H1 (cell line): ENCODE data around the gene ZNF652. TPM values are rescaled to one million over a fixed set of nuclear protein-coding genes. Genes with fewer than 3 reads are reported as not detected.

ENCODE experiments used
- BACH1 ChIP-seq: IDR thresholded peaks from 2 replicates; pipeline ENCODE4 v1.6.1; 2012; ENCODE audit warnings: low read length, improper control_type of control experiment
- BCL11A ChIP-seq, 2 experiments: IDR thresholded peaks; one replicate each; pipeline ENCODE4 v1.6.1; 2011; ENCODE audit warnings: low read depth in 2 of 2, low read length in 2 of 2, mild to moderate bottlenecking in 2 of 2
- GTF2F1 ChIP-seq: IDR thresholded peaks from 2 replicates; pipeline ENCODE4 v1.6.1; 2012; ENCODE audit warnings: low read depth, low read length, improper control_type of control experiment, borderline replicate concordance
- JUN ChIP-seq: IDR thresholded peaks from 2 replicates; pipeline ENCODE4 v1.6.1; 2011; ENCODE audit warnings: low read depth, mild to moderate bottlenecking, improper control_type of control experiment, low read length
- NANOG ChIP-seq: IDR thresholded peaks from 2 replicates; pipeline ENCODE4 v1.6.1; 2011; ENCODE audit warnings: low read length, low read depth, mild to moderate bottlenecking, inconsistent platforms; ENCODE audit not compliant: insufficient read depth, poor library complexity, severe bottlenecking
- SP4 ChIP-seq: IDR thresholded peaks from 2 replicates; pipeline ENCODE4 v1.6.1; 2012; ENCODE audit warnings: low read length, inconsistent platforms
- SUZ12 ChIP-seq: fragments of 200-600 bp; sonication (generic); IDR thresholded peaks from 2 replicates; pipeline ENCODE4 v1.6.1; 2012; ENCODE audit warnings: mild to moderate bottlenecking, inconsistent platforms, low read length, moderate library complexity, mixed read lengths
- TEAD4 ChIP-seq: IDR thresholded peaks from 2 replicates; pipeline ENCODE4 v1.6.1; 2012; ENCODE audit warnings: low read depth, low read length, inconsistent platforms, mixed read lengths
- polyA plus RNA-seq, 7 experiments: library from polyadenylated mRNA; depleted of rRNA in 3 of 7; stranded (reverse) in 5 of 7; unstranded in 2 of 7; fragments of >200 nt in 5 of 7; fragments of 200-250 nt in 2 of 7; gene quantifications; 1 replicate in 5 of 7; 2 replicates in 1 of 7; 4 replicates in 1 of 7; pipeline versions ENCODE4 v1.2.1 to v1.2.3, GENCODE V29; 2011 to 2013; ENCODE audit warnings: missing spikeins in 2 of 7, mixed read lengths in 2 of 7
- total RNA-seq: library from RNA; stranded (reverse); fragmentation: NEBNext Ultra II Directional; extraction: Animal tissue kit (Norgen Biotek cat#: 25700); gene quantifications from 2 replicates; pipeline ENCODE4 v1.2.1, GENCODE V29; 2021

ZNF652 gene
- total and polyA plus RNA-seq, 2 of the 8 experiments (the other 6 are each of a cell fraction or from before 2014, with no cell fraction given): 13.5 to 39.6 TPM

DNA sequence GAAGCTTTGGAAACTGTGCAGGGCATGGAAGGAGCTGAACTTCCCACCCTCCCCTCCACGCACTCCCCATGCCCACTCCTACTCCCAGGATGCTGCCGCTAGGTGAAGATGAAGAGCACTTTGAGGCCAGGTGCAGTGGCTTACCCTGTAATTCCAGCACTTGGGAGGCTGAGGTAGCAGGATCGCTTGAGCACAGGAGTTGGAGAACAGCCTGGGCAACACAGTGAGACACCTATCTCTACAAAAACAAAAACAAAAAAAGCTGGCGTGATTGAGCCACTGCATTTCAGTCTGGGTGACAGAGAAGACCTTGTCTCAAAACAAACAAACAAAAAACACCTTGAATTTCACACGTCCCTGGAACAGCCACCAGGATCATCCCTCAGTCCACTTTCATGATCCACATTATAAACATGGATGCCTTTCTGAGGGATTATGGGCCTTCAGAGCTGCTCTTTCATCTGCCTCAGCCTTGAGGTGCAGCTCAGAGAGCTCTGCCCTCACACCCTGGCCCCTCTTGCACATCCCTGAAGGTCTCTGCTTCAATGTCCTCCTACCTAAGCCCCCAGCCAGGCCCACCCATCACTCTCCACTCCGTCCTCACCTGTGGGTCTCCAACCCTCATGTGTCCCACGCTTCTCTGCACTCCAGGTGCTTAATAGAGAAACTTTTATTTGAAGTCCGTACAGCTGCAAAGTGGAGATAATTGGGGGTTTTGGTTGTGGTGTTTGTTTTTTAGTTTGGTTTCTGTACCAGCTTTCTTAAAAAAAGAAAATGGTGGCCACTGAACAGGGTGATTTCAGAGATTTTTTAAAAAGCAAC, 26.9 kb upstream of the ZNF652 start (continued):
- no peak for TF ChIP-seq SUZ12
- TF ChIP-seq TEAD4: no peak
- no peak for TF ChIP-seq BACH1
- no peak for TF ChIP-seq SP4
- no peak for TF ChIP-seq GTF2F1
- TF ChIP-seq JUN: no peak
- no peak for TF ChIP-seq NANOG
- TF ChIP-seq BCL11A (IDR thresholded peaks at IDR 0.05; ENCODE audit: low read depth in 2 of 2, low read length in 2 of 2): no peak
- TF ChIP-seq, all 59 proteins: peak for 0
